NCI-H2107 (cell line): Measurements from ENCODE around the gene PHTF1.

Experiments
- DNase-seq: peaks from one replicate; lab custom pipeline; 2025; lab: John Stamatoyannopoulos, UW

The PHTF1 gene

GRCh38 chr1:113759333-113760101 is at the start of gene PHTF1:
PHTF1 (minus strand) TSS chr1:113759486; CDS start chr1:113758703, 783 bp downstream.
- peak; percentile 46 for DNase-seq

- DNase-seq: no peak
These were observed 49.3 kb upstream of the PHTF1 start for GRCh38 chr1:113808450-113809195.

- no peak for DNase-seq
These were observed 46.4 kb upstream of the PHTF1 start for GRCh38 chr1:113805639-113806038.

GRCh38 chr1:113805256-113805531 is 45.9 kb upstream of the PHTF1 start:
- DNase-seq: no peak

- no peak for DNase-seq
These were observed 45.4 kb upstream of the PHTF1 start for GRCh38 chr1:113804421-113805255.

- no peak for DNase-seq
These were observed 43.2 kb upstream of the PHTF1 start for GRCh38 chr1:113802367-113803007.

GRCh38 chr1:113800487-113800886 is 41.2 kb upstream of the PHTF1 start:
- no peak for DNase-seq

GRCh38 chr1:113797472-113797871 is 38.2 kb upstream of the PHTF1 start:
- DNase-seq: no peak

GRCh38 chr1:113793878-113794834 is 34.9 kb upstream of the PHTF1 start:
- DNase-seq: no peak

- no peak for DNase-seq
These were observed 33.7 kb upstream of the PHTF1 start for GRCh38 chr1:113792986-113793385.

GRCh38 chr1:113792471-113792870 is 33.2 kb upstream of the PHTF1 start:
- DNase-seq: no peak

- no peak for DNase-seq
These were observed 29.5 kb upstream of the PHTF1 start for GRCh38 chr1:113788802-113789201.

- DNase-seq: no peak
These were observed 28.4 kb upstream of the PHTF1 start for GRCh38 chr1:113787663-113788062.

- no peak for DNase-seq
These were observed 26.8 kb upstream of the PHTF1 start for GRCh38 chr1:113786069-113786468.

- no peak for DNase-seq
These were observed 25.0 kb upstream of the PHTF1 start for GRCh38 chr1:113784104-113784779.

- no peak for DNase-seq
These were observed 24.2 kb upstream of the PHTF1 start for GRCh38 chr1:113783254-113784103.

GRCh38 chr1:113782406-113782805 is 23.1 kb upstream of the PHTF1 start:
- no peak for DNase-seq

- no peak for DNase-seq
These were observed 21.3 kb upstream of the PHTF1 start for GRCh38 chr1:113780374-113781146.

- no peak for DNase-seq
These were observed 20.3 kb upstream of the PHTF1 start for GRCh38 chr1:113779542-113779941.
